Left ventricle myocardium inferior (tissue), 1 donor: Measurements from ENCODE around the gene ZNF497. TPM values are rescaled to one million over a fixed set of nuclear protein-coding genes. Genes with fewer than 3 reads are reported as not detected.

Experiments used
- DNase-seq: peaks from one replicate; pipeline ENCODE4 v3.0.0-alpha.2; 2020
- H3K27ac ChIP-seq: fragments of 200-600 bp; replicated peaks from 2 replicates; pipeline ENCODE4 v1.8.0; 2021
- H3K27me3 ChIP-seq: fragments of 200-600 bp; 2 replicates; pipeline ENCODE4 v1.8.0; 2021; ENCODE audit warnings: low read depth
- H3K36me3 ChIP-seq: fragments of 200-600 bp; 2 replicates; pipeline ENCODE4 v1.8.0; 2021
- H3K4me1 ChIP-seq: fragments of 200-600 bp; 2 replicates; pipeline ENCODE4 v1.8.0; 2021
- H3K4me3 ChIP-seq: fragments of 200-600 bp; 2 replicates; pipeline ENCODE4 v1.8.0; 2021; ENCODE audit warnings: mild to moderate bottlenecking, moderate library complexity
- H3K9me3 ChIP-seq: fragments of 200-600 bp; replicated peaks from 2 replicates; pipeline ENCODE4 v1.8.0; 2021
- CTCF ChIP-seq: fragments of 200-600 bp; IDR thresholded peaks from 2 replicates; pipeline ENCODE4 v1.8.0; 2021; ENCODE audit warnings: antibody characterized with exemption, mild to moderate bottlenecking, borderline replicate concordance
- intact Hi-C: fragments of 100-400 bp; cut with micrococcal nuclease; formaldehyde crosslinking; loops from one replicate; pipeline ENCODE4 v1.11.0; 2022
- microRNA-seq: library from miRNA; unstranded; fragments of <30 nt; microRNA quantifications from one replicate; pipeline ENCODE4 v1.2.0, GENCODE V29; 2020
- total RNA-seq: library from RNA; stranded (reverse); fragmentation: NEBNext Ultra II Directional; extraction: Animal tissue kit (Norgen Biotek cat#: 25700); gene quantifications from one replicate; pipeline ENCODE4 v1.2.1, GENCODE V29; 2021
- donor health status: DM: no; HTN: yes; CAD: no; lungs with severe emphysema.

ZNF497 gene
- total RNA-seq, 1 donor from 2014 or later, result 0.41 TPM

GRCh38 chr19:58305932-58306323 is 56.6 kb downstream of the ZNF497 start:
- peak overlapping the region; percentile 93 for H3K27ac ChIP-seq
- intact Hi-C loops, result no loop called here
- H3K9me3 ChIP-seq, result no peaks in the 10 kb centered on the region
- peaks cover 46% of the 10 kb centered on the region for H3K36me3 ChIP-seq
- H3K4me1 ChIP-seq, result peaks cover 32% of the 10 kb centered on the region
- no peaks in the 10 kb centered on the region for H3K27me3 ChIP-seq
- peak overlapping the region; percentile 96 for H3K4me3 ChIP-seq
- no peak for DNase-seq
- no peak for TF ChIP-seq CTCF

- no peaks in the 10 kb centered on the region for H3K27me3 ChIP-seq
- intact Hi-C loops, result no loop called here
- peaks cover 53% of the 10 kb centered on the region for H3K36me3 ChIP-seq
- no peaks in the 10 kb centered on the region for H3K9me3 ChIP-seq
- H3K4me3 ChIP-seq, result peak within 1 kb of the TSS; percentile 96
- peak within 1 kb of the TSS; percentile 93 for H3K27ac ChIP-seq
- peaks cover 29% of the 10 kb centered on the region for H3K4me1 ChIP-seq
- TF ChIP-seq CTCF, result peak; percentile 44
- peak; percentile 96 for DNase-seq
These were observed 57.3 kb downstream of the ZNF497 start, which contains the start of gene ERVK3-1 for GRCh38 chr19:58305065-58305931. TSS of gene ERVK3-1 (plus strand) at chr19:58305377. CDS start at chr19:58312169, 6,792 bp downstream.

- DNase-seq, result no peak
- Histone ChIP-seq H3K27ac (peak overlapping the region; percentile 93), H3K9me3 (no peaks in the 10 kb centered on the region), H3K27me3 (no peaks in the 10 kb centered on the region), H3K4me1 (peaks cover 29% of the 10 kb centered on the region), H3K36me3 (peaks cover 58% of the 10 kb centered on the region), H3K4me3 (peak overlapping the region; percentile 96)
- intact Hi-C loops, result no loop called here
- TF ChIP-seq CTCF, result no peak
These were observed 57.8 kb downstream of the ZNF497 start for GRCh38 chr19:58304748-58305064.

Small RNAs within 50 kb of the gene (microRNA-seq; reads per million reads assigned to microRNA genes)
- not detected for gene MIR4754
- not detected for gene MIR6806

Other genes starting within 250 kb of the ZNF497 start
- gene ZNF329, start 212.0 kb downstream of the ZNF497 start, total RNA-seq, result 7.8 TPM
- gene ZNF274, start 179.7 kb downstream of the ZNF497 start, total RNA-seq, result 19.3 TPM
- 24.0 TPM for gene ZNF544, start 133.8 kb downstream of the ZNF497 start, total RNA-seq
- gene ZNF8, start 83.8 kb downstream of the ZNF497 start, total RNA-seq, result 4.9 TPM
- gene ERVK3-1, start 57.4 kb downstream of the ZNF497 start, total RNA-seq, result 22.7 TPM
- 1.8 TPM for gene ZSCAN22, start 35.8 kb downstream of the ZNF497 start, total RNA-seq
- 3.7 TPM for gene A1BG, start 9.3 kb downstream of the ZNF497 start, total RNA-seq
- gene ZNF837, start 18.3 kb upstream of the ZNF497 start, total RNA-seq, result 0.19 TPM
- 496 TPM for gene RPS5, start 24.5 kb upstream of the ZNF497 start, total RNA-seq
- not detected for gene RNF225, start 32.9 kb upstream of the ZNF497 start, total RNA-seq
- 16.8 TPM for gene ZNF584, start 45.9 kb upstream of the ZNF497 start, total RNA-seq
- gene ZNF132, start 77.4 kb upstream of the ZNF497 start, total RNA-seq, result 5.7 TPM
- gene ZNF324B, start 88.9 kb upstream of the ZNF497 start, total RNA-seq, result 3.1 TPM
- gene ZNF324, start 104.3 kb upstream of the ZNF497 start, total RNA-seq, result 5.3 TPM
- gene ZNF446, start 113.6 kb upstream of the ZNF497 start, total RNA-seq, result 4.9 TPM
- 4.1 TPM for gene SLC27A5, start 149.2 kb upstream of the ZNF497 start, total RNA-seq
- 10.2 TPM for gene ZBTB45, start 157.1 kb upstream of the ZNF497 start, total RNA-seq
- 136 TPM for gene TRIM28, start 181.3 kb upstream of the ZNF497 start, total RNA-seq
- 124 TPM for gene CHMP2A, start 192.4 kb upstream of the ZNF497 start, total RNA-seq
- 116 TPM for gene UBE2M, start 195.9 kb upstream of the ZNF497 start, total RNA-seq
- 10.9 TPM for gene MZF1, start 210.6 kb upstream of the ZNF497 start, total RNA-seq